GM18867 (cell line): ENCODE results near the gene KRTAP10-1.

ENCODE experiments used
- ATAC-seq: cut with Tn5 transposase; IDR thresholded peaks from one replicate; pipeline ENCODE4 v1.9.1; 2021; ENCODE audit warnings: mild to moderate bottlenecking, moderate library complexity; ENCODE audit not compliant: unreplicated experiment

The KRTAP10-1 gene

DNA sequence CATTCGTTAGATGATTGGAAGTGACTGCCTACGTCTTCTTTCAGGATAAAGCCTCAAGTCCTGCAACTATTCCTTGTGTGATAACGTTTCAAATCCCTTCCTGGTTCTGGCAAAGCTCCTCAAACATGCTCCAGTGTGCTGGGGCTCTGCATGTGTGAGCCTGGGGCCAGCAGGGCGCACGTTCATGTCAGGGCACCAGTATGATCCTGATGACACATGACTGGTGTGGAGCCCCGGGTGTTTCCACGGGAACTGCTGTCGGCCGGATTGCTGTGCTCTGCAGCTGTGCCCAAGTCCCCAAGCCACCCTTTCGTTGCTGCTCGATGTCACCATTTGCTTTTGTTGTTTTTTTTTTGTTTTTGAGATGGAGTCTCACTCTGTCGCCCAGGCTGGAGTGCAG is 21.3 kb downstream of the KRTAP10-1 start:
- ATAC-seq: no peak

DNA sequence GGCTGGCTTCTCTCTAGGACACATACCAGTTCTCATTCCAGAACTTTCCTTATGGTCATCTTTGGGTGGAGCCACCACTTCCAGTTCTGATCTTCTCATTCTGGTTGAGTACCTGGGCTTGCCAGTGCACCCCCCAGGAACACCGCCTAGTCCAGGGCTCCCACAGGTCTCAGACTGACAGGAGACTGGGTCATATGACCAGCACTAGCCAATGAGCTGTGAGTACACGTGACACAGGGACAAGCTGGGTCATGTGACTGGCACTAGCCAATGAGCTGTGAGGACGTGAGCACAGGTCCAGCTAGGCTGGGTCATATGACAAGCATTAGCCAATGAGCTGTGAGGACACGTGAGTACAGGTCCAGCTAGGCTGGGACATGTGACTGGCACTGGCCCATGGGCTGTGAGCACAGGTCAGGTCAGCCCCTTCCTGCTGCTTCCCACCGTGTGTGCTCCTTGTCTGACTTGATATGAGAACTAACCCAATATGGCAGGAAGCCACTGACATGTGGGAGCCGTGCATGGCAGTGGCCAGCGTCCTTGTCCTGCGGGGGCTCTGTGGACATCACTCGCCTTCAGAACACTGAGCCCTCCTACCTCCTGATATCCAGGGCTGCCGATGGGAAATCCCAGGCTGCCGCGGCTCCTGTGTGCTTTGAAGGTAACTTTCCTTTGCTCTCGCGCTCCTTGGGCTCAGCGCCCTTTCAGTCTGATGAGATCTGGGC is 22.7 kb downstream of the KRTAP10-1 start:
- no peak for ATAC-seq

DNA sequence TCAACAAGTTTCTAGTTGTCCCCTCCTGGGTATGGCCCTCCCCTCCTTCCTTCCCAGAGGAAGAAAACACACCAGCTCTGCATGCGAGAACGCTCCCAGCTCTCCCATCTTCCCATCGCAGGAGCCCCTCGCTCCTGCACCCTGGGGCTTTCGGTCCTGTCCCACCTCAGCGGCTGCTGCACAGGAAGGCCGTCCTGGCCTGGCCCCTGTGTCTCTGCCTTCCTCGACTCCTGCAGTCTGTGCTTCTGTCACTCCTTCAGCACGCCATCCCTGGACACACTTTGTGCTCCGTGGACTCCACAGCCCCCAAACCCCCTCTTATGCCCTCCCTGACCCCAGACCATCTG is 23.2 kb downstream of the KRTAP10-1 start:
- no peak for ATAC-seq

DNA sequence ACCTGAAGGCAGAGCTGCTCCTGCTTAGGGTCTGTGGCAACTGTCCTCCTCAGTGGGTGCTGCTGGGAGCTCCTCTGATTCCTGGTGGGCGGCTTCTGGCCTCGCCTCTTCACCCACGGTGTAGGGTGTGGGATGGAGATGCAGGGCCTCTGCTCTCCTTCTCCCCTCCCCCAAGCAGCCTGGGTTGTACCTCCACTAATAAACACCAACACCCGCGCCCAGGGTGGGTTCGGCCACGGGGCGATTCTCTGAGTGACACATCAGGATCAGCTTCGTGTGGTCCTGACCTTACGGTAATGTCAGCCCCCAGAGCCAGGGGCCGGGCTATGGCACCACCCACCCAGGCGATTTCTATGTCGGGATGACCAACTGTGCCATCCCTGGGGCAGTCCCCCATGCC is 23.7 kb downstream of the KRTAP10-1 start:
- no peak for ATAC-seq

DNA sequence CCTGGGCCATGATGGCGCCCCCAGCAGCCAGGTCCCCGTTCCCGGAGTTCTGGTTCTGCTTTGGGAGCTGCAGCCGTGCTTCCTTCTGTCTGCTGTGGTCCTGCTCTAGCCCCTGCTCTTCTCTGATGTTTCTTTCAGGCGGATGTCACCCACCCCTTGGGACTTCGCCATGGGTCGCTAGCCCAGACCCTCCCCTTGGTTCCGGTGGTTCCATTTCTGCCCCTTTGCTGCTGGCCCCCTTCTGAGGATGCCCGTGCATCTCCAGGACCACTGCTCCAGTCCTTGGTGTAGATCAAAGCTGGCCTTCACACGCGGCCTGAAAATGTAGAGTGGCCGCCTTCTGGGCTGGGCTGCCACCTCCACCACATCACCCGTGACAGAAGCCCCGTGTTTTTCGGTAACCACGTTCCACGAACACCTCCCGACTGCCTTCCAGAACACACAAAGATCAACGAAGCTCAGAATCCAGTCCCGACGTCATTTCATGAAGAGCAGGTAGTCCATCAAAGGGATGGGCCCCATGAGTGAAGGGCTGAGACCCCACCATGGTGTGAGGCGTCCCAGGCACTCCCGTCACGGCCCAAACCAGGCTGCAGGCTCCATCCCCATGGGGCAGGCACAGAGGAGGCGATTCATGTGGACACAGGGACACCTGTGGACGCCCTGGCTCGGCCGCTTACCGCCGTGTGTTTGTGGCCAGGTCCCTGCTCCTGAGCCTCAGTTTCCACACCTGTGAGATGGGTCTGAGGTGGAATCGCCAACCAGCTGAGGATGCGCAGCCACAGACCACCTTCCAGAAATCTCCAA is 24.4 kb downstream of the KRTAP10-1 start:
- no peak for ATAC-seq

DNA sequence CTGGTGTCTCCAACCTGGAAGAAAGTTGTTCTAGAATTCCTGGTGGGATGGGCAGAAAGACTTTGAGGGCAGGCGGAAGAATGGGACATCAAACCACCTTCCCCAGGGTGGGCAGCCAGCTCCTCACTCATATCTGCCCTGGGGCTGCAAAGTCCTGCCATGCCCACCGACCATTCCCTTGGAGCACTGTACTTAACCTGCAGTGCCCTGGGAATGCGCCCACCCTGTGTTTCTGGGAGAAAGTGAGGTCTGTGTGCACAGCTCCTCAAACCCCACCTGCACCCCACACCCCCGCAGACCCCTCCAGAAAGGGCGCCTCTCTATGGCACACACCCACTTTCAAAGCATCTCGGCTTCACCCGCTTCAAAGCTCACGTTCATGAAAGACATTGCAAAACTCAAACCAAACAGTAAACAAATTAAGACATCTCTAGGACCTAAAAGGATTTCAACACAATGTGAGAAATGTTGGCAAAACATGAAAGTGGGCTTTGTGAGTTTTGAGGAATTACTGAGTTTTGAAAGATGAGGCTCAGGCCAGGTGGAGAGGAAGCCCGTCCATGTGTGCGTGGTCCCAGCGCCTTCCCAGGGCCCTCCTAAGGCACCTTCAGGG is 25.1 kb downstream of the KRTAP10-1 start:
- no peak for ATAC-seq

DNA sequence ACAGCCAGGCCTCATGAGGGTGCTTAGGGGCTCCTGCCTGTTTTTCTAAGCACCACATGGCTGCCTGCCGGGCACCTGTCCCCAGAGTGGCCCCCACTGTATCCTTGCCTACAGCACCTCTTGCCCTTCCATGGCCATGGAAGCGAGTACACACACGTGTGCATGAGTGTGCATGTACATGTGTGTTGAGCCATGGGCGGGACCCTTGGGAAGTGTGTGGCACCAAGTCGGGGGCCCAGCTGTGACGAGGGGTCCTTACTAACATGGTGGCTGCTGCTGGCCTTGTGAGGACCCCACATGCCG is 25.8 kb downstream of the KRTAP10-1 start:
- ATAC-seq: no peak

DNA sequence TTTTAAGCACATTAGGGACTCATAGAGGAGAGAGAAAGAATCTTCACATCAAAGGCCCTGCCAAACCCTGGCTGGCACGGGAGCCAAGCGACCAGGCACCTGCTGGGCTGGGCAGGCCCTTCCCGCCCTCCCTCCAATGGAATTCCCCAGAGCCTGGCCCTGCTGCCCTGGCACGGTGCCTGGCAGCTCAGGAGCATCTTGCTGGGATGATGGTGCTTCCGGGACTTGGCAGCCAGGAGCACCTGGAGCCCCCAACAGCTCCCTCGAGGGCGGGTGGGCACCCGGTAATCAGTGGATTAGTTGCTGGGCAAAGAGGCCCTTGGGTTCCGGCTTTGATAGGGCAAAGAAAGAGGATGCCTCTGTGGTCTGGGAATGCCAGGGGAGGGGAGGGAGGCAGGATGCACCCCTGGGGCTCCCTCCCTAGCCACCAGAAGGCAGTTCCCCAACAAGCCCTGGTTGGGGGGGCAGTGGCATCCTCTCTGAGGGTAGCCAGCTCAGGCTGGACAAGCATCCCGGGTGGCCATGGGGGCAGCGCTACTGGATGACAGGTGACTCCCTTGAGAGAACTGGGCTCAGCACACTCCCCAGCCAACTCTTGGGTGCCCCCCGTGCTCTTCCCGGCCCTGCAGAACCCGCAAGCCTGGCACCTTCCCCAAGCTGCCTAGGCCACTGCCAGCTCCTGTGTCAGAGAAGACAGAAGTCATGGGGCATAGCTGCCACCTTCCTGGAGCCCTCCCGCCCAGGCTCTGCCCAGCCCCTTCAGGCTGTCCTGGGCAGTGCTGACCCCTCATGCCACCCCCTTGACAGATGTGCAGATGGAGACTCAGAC is 26.4 kb downstream of the KRTAP10-1 start:
- no peak for ATAC-seq

DNA sequence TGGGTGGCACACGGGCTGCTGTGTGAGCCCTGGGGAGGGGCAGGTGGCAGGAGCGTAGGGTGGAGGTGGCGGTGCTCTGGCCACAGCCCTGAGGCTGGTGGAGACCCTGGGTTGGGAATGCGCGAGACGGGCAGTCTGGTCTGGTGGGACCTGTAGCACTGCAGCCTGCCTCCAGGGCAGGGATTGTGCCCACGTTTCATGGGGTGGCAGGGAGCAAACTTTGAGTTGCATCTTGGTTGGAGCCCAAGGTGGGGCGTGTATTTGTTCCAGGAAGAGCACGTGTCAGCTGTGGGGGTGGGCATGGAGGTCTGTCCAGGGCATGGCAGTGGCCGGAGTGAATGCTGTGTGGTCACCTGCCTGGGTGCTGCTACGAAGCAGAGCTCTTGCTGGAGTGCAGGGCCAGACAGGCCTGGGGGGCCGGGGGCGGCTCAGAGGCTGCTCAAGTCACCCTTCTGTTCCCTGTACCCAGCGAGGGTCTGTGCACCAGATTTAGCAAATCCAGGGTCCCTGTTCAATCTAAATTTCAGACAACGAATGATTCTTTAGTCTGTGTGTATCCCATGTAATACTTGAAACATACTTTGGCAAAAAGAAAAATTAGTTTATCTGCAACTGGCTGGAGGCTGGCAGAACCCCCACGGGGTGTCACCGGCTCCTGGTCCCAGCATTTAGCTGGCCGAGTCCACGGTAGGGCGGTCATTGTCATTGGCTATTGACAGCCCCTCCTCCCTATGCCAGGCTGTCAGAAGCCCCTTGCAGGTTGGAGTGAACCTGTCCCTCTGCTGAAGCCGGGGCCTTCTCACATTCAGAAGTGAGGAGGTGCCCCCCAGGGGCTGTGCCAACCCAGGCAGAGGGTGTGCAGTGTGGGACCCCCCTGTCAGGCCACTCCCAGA is 27.3 kb downstream of the KRTAP10-1 start:
- ATAC-seq: no peak

DNA sequence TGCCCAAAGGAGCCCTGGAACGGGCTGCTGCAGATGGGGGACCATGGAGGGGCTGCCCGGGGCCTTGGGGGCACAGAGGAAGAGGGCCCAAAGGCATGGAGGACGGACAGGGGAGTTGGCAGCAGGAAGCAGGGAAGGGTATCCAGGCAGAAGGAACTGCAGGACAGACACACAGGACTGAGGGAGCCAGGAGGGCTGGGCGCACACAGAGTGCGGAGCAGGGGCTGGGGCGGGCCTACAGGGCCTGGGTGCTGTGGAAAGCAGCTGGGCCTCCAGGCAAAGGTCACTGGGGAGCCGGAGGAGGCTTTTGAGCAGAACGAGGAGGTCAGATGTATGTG is 28.1 kb downstream of the KRTAP10-1 start:
- no peak for ATAC-seq

DNA sequence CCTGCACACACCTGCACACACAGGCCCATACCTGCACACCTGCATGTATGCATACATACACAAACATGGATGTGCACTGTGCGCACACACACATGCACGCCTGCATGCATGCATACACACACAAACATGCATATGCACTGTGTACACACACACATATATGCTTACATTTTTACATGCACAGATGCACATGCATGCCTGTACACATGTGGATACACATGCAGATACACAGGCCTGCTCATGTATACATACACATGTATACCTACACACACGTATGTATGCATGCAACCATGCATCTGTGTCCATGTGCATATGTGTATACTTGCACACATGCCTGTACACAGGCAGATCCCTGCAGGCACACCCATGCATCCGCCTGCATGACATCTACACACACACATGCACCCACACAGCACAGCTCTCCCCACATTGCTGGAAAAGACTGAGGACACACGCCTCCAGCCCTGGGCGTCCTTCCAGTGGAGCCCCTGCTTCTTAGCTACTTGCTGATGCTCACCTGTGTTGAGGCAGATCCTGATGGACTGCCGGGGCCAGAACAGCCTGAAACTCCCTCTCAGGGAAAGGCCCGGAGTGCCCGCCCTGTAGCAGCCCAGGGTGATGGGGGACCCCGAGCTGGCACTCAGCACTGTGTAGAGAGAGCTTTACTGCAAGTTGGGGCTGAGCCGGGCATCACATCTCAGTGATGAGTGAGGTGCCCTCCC is 28.6 kb downstream of the KRTAP10-1 start:
- no peak for ATAC-seq

DNA sequence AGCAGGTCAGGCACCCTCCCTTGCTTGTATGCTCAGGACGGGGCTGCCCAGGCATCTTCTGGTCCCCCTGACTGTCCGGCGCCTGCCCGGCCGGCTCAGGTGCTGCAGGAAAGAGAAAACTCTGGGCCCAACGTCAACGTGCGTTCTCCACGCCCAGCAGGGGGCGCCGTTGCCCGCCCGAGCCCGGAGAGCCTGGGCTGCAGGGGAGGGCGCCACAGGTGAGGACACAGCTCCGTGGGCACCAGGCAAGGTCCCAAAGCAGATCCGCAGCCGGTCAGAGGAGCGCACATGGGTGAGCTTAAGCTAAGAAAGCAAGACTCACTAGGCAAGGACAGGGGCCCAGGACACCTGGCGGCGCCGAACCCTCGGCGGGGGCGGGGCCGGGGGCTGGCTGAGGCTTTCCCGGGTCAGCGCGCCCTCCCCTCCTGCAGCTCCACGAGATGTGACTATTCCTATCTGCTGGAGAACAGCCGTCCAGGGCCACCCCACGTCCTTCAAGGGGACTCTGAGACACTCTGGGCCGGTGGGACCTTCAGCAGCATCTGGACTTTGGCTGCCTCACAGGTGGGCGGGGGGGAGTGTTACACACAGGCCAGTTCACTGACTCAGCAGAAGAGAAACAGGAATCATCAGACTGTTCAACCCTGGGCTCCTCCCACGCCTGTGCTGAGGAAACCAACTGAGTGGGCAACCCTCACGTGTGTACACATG is 29.3 kb downstream of the KRTAP10-1 start:
- no peak for ATAC-seq

DNA sequence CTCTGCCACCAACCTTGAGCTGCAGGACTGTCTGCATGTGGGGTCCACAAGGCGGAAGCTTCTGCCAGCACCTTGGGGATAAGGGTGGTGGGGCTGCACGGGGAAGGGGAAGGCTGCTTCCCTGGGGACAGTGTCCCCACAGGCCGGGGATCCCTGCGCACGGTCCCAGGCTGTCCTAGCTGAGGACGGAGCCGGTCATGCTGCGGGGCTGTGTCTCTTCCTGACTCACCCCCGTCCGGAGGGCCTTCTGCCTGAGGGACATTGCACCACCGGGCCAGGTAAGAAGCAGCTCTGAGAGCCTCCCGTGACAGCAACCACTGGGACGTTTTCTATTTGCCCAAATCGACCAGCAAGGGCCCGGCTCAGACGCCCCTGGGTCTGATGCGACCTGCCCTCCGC is 29.9 kb downstream of the KRTAP10-1 start:
- no peak for ATAC-seq

DNA sequence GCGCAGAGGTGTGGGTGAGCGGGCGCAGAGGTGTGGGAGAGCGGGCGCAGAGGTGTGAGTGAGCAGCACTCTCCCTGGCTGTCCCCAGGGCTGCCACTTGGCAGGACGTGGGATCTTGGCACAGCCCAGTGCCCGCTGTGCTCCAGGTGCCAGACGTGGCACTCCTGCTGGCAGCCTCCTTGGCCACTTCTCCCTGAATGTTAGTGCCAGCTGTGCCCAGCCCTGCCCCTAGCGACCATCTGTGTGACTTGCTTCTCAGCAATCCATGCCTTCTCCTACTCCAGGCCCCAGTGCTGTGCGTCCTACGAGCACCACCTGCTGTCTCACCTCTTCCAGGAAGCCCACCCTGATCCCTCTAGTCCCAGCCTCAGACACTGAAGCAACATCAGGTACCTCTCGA is 30.5 kb downstream of the KRTAP10-1 start:
- no peak for ATAC-seq

DNA sequence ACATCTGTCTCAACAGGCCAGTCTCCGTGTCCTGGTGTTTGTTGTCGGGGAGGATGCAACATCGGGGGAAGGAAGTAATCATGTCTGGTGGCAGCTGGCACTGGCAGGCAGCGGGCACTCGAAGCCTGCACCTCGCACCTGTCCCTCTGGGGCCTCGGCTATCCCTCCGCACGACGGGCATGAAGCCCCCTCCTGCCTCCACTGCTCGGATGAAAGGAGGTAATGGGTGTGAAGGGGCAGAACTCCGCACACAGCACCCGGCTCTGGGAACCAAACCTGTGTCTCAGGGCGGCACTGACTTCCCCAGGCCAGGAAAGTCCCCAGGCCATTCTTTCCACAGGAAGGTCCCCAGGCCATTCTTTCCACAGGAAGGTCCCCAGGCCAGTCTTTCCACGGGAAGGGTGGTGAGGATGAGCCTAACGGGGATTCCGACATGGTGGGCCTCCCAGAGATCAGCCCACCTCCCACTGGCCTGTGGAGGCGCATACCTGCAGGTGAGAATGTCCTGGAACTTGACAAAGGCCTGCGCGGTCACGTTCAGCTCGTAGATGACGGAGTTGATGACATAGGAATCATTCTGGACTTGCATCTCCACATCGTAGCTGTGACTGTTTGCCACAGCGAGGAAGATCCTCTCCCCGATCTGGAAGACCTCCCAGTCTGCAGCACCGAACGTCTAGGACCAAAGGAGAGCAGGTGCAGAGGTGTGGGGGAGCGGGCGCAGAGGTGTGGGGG is 31.1 kb downstream of the KRTAP10-1 start:
- ATAC-seq: no peak

DNA sequence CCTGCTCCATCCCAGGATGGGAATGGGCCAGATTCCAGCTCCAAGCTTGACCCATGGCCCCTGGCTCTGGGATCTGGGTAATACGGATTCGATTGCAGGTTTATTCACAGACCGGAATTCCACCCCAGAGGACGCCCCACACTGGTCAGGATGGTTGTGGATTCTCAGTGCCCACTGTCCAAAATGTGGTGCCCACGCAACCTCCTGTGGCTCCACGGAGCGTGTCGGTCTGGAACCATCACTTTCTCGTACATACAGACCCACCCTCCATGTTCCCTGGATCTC is 31.6 kb downstream of the KRTAP10-1 start:
- no peak for ATAC-seq

DNA sequence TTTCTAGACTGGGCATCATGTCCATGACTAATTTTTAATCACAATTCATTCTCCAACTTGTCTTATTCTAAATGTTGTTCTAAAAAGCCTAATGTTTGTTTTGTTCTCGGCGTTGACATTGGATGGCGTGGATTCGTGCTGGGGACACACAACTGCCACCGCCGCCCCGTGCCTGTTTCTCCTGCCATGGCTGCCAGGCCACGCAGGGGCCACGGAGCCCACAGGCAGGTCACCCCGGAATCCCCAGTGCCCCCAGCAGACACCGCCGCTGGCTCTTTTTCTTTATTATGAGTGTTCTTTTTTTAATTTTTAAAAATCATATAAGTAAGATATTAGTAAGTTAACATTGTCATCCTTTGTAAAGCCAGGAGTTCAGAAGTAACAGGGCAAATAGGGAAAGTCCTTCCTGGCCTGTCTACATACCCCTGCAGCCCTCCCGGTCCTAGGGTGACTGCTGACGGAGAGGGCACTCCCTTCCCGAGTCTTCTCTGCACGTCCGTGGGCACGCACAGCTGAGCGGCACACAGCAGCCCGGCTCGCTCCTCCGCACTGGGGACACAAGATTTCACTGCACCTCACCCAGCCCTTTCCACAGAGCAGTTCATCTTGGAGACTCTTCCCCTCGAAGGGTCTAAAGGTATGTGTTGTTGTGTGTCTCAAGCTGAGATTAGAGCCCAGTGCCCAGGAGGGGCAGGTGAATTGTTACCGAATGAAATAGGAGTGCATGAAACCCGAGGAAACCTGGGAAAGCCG is 32.1 kb downstream of the KRTAP10-1 start:
- ATAC-seq: no peak
